Activated CD4-positive, alpha-beta T cell treated with anti-CD3 and anti-CD28 coated beads, Interleukin-2, amount 50 U/mL, for 1 hour (primary cell): ENCODE results near the gene HUNK.
"Not testable (repeated sequence)": the region's sequence is repeated elsewhere in the genome, so short reads cannot be mapped to it uniquely, and the experiment has no call there.

Source experiments
- DNase-seq: peaks from one replicate; pipeline ENCODE4 v3.0.0-alpha.2; 2020

Gene HUNK

DNA sequence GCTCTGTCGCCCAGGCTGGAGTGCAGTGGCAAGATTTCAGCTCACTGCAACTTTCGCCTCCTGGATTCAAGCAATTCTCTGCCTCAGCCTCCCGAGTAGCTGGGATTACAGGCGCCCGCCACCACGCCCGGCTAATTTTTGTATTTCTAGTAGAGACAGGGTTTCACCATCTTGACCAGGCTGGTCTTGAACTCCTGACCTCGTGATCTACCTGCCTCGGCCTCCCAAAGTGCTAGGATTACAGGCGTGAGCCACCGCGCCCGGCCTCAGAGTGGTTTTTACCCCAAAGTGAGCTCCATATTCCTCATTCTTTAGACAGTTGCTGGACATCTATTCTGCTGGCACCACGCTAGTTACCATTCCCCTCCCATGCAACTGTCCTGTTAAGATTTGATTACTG is 1.4 kb upstream of the HUNK start:
- DNase-seq, result not testable (repeated sequence)

DNA sequence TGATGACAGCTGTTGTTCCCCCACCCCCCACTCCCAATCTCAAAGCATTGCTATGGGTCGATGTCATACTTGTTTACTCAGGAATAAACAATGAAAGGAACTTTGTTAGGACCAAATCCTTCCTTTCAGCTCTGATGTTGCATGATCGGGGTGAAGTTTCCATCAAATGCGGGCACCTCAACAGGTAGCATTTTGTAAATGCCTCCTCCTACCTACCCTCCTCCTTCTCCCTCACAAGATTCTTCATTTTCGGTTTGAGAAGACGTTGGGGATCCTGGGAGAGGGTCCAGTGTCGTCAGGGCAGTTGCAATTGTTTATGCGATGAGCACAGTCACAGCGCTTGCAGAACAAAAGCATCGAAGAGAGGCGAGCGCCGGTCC is 758 bp upstream of the HUNK start:
- no peak for DNase-seq

DNA sequence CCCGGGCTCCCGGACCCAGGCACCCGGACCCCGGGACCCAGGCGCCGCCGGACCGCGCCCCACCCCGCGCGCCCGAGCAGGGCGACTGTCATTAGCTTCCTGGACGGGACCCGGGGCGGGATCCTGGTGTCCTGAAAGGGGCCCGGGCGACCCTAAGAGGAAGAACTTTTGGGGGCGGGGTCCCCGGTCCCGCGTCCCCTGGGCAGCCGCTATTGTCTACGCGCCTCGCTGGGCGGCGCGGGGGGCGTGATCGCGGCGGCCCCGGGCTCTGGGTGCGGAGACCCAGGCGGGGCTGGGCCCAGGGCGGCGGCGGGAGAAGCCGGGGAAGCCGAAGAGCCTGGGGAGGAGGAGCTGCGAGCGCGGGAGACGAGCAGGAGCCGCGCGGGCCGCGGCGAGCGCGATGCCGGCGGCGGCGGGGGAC is 465 bp downstream of the HUNK start:
- no peak for DNase-seq

DNA sequence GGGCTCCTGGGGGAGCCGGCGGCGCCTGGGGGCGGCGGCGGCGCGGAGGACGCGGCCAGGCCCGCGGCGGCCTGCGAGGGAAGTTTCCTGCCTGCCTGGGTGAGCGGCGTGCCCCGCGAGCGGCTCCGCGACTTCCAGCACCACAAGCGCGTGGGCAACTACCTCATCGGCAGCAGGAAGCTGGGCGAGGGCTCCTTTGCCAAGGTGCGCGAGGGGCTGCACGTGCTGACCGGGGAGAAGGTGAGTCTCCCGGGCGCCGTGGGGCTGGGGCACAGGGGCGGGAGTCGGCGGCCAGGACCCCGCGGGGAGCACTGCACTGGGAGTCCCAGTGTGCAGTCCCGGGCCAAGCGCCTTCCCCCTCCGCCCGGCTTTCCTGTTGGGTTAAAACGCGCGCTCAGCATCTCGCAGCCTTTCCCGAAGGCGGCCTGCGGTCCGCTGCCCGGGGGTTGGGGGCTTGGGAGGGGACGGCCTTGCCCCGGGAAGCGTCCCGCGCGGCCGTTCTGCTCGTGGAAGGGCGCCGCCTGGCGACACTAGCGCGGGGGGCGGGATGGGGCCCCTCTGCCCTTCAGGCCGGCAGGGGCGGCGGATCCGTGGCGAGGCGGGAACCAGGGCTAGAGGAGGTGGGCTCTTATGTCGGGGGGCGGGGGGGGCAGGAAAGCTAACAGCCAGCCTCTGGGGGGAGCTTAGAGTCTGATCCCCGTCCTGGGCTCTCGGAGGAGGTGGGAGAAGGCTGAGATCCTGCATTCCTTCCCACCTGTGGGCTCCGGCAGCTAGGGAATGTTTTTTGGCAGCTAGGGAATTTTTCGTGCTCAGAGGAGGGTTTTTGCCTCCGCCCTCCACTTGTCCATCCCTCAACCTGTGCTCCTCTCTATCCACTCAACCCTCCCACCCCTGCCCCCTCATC is 1.1 kb downstream of the HUNK start:
- peak; percentile 18 for DNase-seq

DNA sequence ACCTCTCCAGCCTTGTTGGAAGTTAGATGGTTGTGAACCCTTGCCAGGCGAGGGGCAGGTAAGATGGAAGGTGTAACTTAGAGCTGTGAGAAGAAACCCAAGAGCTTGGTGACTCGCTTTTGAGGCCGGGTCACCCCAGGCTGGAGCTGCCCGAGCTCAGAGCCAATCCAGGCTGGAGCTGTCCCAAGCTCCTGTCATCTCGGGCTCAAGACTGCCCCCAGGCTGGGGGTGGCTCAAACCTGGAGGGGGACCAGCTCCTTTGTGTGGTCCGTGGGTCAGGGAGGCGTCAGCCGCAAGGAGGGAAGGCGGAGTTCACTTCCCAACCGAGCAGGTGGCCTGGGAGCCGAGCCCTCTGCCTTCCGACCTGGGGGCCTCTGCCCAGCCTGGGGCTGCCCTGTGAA is 2.0 kb downstream of the HUNK start:
- no peak for DNase-seq

DNA sequence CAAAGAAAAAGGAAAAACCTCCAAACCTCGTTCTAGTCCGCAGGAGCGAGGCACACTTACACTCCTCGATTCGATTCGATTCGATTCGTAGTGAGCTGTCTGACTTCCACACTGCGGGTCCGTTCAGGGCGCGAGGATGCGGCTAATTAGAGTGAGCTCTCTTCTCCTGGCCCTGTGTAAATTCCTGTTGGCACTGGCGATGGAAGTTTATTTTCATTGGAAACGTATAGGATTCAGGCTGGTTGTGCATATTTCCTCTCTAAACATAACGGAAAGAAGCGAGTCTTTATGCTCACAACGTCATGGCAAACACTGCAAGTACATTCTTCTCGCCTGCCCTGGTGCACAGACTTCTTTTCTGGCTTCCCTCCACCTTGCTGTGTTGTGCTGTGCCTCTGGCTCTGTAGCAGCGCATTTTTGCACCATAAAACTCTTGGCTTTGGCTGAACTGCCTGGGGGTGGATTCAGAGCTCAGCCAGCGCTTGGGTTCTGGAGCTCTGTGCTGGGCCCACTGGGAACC is 2.7 kb downstream of the HUNK start:
- no peak for DNase-seq

DNA sequence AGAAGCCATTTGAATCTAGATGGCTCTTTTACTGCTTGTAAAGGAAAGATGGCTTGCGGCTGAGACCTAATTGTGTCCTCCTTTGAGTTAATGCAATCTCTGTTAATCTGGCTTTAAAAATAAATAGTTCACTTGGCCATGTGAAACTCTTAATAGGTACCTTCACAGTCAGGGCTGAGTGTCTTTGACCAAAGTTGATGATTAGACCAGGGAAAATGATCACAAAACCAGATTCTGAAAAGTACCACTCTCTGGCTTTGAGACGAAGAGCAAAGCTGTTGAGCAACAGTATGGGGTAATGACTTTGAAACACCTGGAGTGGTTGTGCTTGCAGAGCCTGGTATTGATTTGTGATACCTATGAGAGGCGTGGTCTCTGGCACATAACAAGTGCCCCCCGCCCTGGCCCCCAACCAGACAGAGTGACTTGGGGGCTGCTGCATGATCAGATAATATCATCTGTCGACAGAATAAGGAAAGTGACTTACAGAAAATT is 4.7 kb downstream of the HUNK start:
- DNase-seq, result no peak

DNA sequence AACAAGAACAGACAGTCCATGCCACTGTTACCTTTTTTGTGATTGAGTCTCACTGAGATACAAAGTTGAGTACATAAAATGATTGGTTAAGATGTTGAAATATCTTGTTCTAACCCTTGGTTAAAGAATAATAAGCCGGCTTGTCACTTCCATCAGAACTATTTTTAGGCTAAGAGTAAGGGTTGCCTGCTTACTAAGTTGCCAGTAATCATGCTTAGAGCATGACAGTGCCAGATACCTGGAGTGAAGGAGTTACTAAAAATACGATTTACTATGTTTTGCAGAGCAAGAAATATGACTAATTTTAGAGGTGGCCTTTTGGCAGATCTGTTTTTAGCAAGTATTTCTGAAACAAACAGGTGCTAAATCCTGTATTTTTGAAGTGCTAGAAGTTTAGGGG is 6.0 kb downstream of the HUNK start:
- DNase-seq, result no peak

DNA sequence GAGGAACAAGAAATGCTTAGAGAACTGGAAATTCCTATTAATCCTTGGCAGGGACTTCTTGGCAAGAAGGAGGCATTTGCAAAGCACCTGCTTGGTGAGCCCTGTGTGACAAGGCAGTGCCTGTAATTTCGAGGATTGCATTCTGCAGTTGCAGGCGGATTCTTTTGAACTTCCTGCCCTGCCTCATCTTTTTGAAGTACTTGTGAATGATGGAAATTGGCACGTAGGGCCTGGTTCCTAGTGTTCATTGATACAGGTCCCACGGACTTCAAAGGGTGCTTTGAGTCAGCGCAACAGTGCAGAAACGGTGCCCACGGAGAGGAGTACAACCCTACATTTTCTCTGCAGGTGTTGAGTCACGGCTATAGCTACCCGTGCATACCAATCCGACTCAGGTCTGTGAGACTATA is 6.4 kb downstream of the HUNK start:
- no peak for DNase-seq

DNA sequence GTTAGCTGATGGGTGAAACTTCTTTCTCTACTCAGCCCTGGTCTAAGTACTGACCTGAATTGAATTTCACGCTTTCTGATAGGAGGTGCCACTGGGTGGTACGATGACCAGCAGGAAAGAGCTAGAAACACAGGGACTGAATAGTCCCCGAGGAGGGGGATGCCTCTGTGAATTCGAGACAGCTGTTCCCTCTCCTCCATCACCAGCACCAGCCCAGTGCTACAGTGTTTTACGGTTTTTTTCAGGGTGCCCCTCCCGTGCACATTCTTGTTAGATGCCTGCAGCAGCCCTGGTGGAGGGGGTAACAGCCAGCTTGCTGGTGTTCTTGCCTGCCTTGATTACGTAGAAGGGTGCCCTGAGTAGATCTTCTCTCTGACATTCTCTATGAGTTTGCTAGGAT is 7.1 kb downstream of the HUNK start:
- no peak for DNase-seq

DNA sequence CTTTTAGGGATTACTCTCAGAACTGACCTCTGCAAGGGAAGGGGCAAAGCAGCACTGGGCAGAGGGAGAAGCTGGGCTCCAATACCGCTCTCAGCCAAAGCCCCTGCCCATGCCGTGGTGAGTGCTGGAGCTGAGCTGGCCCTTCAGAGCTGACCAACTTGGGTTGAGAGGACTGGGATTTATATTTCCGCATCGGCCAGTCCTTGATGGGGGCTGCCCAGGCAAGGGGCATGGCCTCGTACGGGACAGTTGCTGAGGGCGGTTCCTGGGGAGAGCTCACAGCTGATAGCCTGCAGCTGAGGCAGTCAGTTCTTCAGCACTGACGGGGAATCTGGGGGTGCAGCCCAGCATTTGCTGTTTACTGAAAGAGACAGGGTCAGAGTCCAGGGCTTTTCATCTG is 8.0 kb downstream of the HUNK start:
- DNase-seq, result no peak

DNA sequence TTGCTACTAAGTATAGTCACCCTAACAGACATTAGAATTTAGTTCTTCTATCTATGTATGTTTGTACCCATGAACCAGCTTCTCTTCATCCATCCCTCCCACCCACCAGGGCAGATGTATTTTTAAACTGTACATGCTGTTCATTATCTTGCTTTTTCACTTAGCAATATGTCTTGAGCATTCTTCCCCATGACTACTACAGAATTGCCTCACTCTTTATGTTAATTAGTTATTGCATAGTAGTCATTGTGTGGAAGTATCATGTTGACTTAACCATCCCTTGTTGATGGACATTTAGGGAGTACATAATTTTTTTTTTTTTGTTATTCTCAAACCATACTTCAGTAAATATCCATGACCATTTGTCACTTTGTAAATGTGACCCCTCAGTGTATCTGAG is 9.9 kb downstream of the HUNK start:
- DNase-seq, result no peak

DNA sequence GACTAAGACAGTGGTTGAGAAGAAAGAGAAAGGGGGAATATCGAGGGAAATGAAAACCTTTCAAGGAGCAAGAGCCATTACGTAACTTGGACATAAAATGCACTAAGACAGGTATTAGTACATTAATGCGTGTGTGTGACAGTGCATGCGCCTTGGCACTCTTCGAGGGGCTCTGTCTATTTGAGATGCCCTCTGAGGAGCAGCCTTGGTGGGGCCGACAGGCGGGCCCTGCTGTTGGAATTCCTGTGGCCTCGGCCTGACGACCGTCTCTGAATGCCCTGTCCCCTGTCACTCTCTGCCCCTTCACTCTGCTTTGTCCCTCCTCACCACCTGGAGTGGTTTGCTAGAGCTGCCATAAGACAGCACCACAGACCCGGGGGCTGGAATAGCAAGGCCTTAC is 12.3 kb downstream of the HUNK start:
- no peak for DNase-seq

DNA sequence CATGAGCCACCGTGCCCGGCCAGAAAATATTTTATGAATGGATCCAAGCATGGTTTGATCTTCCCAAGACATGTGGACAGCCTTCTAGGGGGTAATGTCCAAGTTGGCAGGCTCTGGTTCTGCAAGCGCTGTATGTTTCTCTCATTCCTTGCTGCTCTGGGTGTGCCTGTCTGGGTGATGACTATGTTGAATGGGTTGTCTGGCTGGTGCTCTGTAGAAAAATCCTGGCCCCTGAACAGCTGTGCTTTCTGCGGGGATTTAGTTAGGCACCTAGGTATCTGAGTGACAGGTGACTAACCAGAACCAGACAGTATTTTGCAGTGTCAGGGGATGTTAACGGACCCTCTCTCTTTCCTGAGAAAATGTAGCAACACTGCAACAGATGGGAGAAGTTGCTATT is 14.1 kb downstream of the HUNK start:
- no peak for DNase-seq

DNA sequence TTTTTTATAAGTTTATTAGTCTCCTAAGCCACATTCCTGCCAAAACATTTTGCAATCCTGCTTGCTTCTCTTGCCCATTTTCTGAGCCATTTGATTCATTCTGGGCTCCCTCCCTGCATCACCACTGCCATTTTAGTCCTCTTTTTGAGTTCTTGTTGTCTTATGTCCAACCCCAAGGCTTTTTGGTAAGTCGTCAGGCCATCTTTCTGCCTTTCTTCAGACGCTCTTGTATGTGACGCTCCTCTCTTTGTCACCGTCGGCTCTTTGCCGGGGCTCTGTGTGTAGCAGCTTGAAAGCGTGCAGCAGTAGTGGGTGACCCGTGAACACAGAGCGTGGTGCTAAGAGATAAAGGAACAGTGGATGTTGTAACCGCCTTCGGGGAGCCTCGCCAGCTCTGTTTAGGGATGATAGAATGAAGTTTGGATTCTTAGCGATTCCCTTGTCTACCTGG is 14.6 kb downstream of the HUNK start:
- DNase-seq, result no peak

DNA sequence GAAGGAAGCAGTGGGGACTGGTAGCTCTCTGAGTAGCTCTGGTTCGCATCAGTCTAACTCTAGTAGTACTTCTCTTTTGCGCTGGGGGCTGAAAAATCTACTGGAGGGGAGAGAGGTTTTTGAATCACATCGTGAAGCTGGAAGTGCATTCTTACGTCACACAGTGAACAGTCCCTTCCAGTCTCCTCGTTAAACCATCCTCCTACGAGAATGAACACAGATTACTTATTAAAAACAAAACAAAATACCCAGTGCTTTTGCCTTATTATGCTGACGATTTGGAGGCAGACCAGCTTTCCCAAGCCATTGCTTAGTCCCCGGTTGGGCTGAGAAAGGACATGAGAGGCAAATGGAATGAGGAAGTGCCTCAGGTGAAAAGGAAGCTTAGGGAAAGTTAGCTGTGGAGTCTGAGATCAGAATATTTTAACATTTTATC is 16.1 kb downstream of the HUNK start:
- no peak for DNase-seq

DNA sequence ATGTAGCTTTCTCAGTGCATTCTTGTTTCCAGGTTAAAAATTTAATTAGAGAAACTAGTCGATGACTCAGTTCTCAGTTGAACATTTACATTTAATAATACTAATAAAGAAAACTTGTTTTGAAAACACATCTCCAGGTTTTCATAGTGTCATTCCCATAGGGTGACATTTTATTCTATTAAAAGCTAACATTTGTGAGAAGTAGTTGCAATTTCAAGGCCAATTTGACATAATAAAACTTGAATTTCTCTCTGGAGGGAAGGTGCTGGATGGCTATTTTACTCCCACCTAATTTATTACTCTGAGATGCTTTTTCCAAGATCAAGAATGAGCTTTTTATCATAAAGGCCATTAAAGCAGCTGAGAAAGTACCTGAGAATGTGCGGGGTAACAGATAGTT is 16.6 kb downstream of the HUNK start:
- no peak for DNase-seq

DNA sequence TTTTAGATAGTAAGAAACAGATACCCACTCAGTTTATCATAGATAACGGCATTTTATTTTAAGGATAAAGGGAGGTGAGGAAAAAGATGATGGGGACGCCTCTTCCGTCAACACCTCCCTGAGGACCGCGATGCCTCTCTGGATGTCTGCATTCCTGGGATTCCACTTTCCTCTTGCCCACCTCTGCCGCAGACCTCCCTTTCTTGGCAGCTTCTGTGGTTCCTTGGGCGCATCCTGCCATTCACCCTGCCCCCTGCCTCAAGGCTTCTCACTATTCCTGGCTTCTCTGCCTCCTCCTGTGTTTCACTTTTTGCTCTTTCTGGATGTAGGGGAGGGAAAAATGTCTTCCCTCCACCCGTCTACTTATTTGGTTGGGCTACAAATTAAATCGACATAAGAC is 19.9 kb downstream of the HUNK start:
- no peak for DNase-seq

DNA sequence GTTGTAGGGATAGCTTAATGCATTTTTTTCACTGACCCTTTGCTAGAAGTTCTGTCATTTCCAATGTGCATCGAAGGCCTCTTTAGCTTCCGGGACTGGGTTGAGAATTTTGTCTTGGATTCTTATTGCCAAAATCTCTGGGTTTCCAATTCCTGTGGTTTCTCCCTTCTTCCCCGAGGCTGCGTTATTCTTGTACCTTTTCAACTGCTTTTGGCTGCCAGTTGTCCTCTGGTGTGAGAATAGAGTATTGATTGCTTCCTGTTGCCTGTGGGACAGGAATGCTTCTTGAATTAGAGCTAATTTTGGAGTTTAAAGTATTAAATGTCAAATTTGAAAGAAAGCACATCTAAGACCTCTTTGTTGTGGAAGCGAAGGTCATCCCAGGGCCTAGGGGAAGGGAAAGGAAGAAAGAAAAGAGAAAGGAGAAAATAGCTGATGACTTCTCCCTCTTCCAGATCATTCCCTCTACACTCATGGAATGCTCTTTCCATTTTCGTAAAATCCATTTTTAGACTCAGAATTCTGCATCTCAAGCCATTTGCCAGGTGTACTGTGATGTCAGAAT is 21.1 kb downstream of the HUNK start:
- no peak for DNase-seq

DNA sequence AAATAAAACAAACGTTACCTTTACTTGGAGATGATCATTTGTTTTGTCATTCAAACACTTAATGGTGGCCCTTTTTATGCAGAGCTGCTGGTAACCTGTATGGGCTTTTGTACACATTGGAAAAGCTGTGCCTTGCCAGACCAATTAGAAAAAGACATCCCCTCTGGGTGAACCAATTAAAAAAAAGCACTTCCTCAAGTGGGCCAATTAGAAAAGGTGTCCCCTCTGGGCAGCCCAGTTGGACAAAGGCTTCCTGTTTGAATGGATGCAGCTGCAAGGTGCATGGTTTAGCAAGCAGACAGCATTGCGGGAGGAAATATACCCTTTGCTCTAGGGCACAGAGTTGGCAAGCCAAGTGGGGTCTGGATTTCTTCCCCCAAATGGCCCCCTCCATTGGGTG is 21.6 kb downstream of the HUNK start:
- no peak for DNase-seq

DNA sequence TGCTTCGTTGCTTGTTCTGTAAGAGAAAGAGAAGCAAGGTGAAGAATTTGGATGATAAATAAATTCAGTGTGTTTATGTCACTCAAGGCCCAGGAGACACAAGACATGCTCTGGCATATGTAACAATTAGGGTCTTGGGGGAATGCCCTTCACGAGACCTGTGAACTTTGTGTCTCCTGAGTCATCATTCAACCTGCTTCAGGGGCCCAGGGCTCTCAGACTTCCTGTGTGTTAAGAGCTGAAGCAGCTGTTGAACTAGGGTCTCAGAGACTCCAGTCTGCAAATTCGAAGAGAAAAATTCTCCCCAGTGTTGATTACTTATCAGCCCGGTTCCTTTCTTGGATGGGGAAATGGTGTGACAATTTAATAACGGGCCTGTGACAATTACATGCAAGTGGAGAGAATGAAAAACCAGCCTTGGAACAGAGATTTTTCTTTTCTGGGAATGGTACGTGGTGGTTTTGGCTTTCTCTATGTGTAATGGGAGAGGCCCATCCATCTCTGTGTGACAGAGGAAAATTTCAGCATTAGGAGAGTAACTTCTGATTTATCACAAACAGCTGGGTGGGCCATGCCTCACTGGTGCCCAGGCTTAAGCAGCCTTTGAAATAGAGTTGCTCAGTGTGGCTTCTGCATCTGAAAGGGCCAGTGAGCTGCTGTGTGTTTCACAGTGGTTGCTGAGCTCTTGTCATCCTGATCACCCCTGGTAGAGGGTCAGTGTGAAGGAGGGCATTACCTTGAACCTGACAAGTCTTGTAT is 22.4 kb downstream of the HUNK start:
- no peak for DNase-seq

DNA sequence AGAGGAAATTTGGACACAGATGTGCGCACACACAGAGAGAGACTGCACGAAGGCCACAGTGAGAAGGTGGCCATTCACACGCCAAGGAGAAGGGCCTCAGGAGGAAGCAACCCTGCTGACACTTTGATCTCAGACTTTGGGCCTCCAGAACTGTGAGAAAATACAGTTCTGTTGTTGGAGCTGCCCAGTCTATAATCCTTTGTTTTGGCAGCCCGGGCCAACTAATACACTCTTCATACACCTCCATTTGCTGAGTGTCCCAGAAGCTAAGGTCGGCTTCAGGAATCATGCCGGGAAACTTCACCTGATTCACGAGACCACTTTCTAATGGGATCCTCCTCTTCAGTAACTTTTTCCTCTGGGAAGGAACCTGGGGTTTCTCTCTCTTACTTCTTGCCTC is 23.2 kb downstream of the HUNK start:
- no peak for DNase-seq

DNA sequence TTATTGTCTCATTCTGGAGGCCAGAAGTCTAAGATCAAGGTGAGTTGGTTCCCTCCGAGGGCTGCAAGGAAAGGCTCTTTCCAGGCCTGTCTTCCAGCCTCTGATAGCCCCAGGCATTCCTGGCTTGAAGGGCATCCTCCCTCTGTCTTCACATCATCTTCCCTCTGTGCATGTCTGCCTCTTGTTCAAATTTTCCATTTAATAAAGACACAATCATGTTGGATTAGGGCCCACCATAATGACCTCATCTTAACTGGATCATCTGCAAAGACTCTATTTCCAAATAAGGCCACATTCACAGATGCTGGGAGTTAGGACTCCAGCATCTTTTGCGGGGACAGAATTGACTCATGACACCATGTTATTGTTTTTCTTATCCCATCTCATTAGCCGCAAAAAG is 24.5 kb downstream of the HUNK start:
- no peak for DNase-seq
